Thymus (tissue), 11 donors: ENCODE results near the gene GRM4. TPM values are rescaled to one million over a fixed set of nuclear protein-coding genes. Genes with fewer than 3 reads are reported as not detected.

Source experiments
- DNase-seq, 9 donors: peaks; one replicate each; pipeline ENCODE4 v3.0.0-alpha.2; 2013; ENCODE audit warnings: low spot score in 9 of 9, low read depth in 6 of 9, missing footprints in 1 of 9
- H3K27ac ChIP-seq, 2 donors: one replicate each; pipeline ENCODE4 v1.5.1; 2013; ENCODE audit warnings: control low read depth in 1 of 2, low read depth in 1 of 2, low read length in 1 of 2, mild to moderate bottlenecking in 1 of 2, moderate library complexity in 1 of 2
- H3K27me3 ChIP-seq, 2 donors: one replicate each; pipeline ENCODE4 v1.5.1; 2013; ENCODE audit warnings: low read length in 1 of 2; ENCODE audit not compliant: control insufficient read depth in 2 of 2, insufficient read depth in 1 of 2
- H3K36me3 ChIP-seq, 2 donors: one replicate each; pipeline ENCODE4 v1.5.1; 2013; ENCODE audit warnings: low read length in 1 of 2, mild to moderate bottlenecking in 1 of 2, moderate library complexity in 1 of 2; ENCODE audit not compliant: control insufficient read depth in 2 of 2, insufficient read depth in 2 of 2
- H3K4me1 ChIP-seq, 2 donors: one replicate each; pipeline ENCODE4 v1.5.1; 2013; ENCODE audit warnings: low read length in 2 of 2; ENCODE audit not compliant: control insufficient read depth in 2 of 2, insufficient read depth in 2 of 2
- H3K4me3 ChIP-seq, 2 donors: one replicate each; pipeline ENCODE4 v1.5.1; 2013; ENCODE audit warnings: low read length in 2 of 2, control low read depth in 1 of 2, mild to moderate bottlenecking in 1 of 2
- H3K9me3 ChIP-seq, 2 donors: one replicate each; pipeline ENCODE4 v1.5.1; 2013; ENCODE audit warnings: low read length in 1 of 2, mild to moderate bottlenecking in 1 of 2; ENCODE audit not compliant: control insufficient read depth in 2 of 2, insufficient read depth in 1 of 2
- WGBS: extraction: QIAGEN DNeasy Blood & Tissue Kit; methylation state at CpG from one replicate; pipeline ENCODE4 v1.1.7; 2013; 5-methylcytosine and 5-hydroxymethylcytosine counted together
- polyA plus RNA-seq: library from polyadenylated mRNA; stranded (reverse); fragments of 200-250 nt; gene quantifications from one replicate; pipeline ENCODE4 v1.2.3, GENCODE V29; 2013
- total RNA-seq: library from RNA; stranded (reverse); fragments of 120-200 nt; gene quantifications from one replicate; pipeline ENCODE4 v1.2.4, GENCODE V29; 2013
- donor health status: healthy.

GRM4 gene
- total and polyA plus RNA-seq, 2 donors = 0.14 to 0.27 TPM

- no peak overlapping the region for H3K4me3 ChIP-seq
- no peaks in the 10 kb centered on the region for H3K9me3 ChIP-seq
- no peaks in the 10 kb centered on the region for H3K4me1 ChIP-seq
- H3K27me3 ChIP-seq = peaks cover 0 to 36% of the 10 kb centered on the region in 2 donors
- DNase-seq = no peak
- no peak overlapping the region for H3K27ac ChIP-seq
- WGBS = 95% methylated on average over 1 of the region's 1 CpG
- H3K36me3 ChIP-seq = no peaks in the 10 kb centered on the region
Observed at GRCh38 chr6:33997265-33997664, 148.6 kb downstream of the GRM4 start.

DNA sequence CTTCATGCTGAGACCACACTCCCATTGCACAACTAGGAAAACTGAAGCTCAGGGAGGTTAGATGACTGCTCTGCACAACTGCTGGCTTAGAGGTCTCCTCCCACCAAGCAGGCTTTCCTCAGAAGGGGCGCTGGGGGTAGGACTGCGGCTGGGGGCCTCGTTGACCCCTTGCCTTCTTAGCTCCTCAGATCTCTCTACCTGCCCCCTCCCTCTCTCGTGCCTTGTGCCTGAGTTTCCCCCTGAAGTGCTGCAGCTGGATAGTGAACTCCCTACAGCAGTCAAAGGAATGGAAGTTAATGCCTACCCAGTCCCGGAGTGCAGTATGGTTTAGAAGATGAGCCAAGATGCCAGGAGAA is 149.8 kb downstream of the GRM4 start:
- peaks cover 0 to 34% of the 10 kb centered on the region in 2 donors for H3K27me3 ChIP-seq
- no peaks in the 10 kb centered on the region for H3K4me1 ChIP-seq
- no peak for DNase-seq
- 77% methylated on average over 5 of the region's 5 CpGs for WGBS
- H3K9me3 ChIP-seq = no peaks in the 10 kb centered on the region
- H3K4me3 ChIP-seq = no peak overlapping the region
- H3K36me3 ChIP-seq = no peaks in the 10 kb centered on the region
- H3K27ac ChIP-seq = no peak overlapping the region

- no peak overlapping the region for H3K27ac ChIP-seq
Observed at GRCh38 chr6:33995309-33996119, 150.4 kb downstream of the GRM4 start.

GRCh38 chr6:33994472-33995308 is 151.2 kb downstream of the GRM4 start:
- no peak for DNase-seq
- peaks cover 0 to 30% of the 10 kb centered on the region in 2 donors for H3K27me3 ChIP-seq
- 93% methylated on average over 12 of the region's 12 CpGs for WGBS

More at GRCh38 chr6:33995309-33996119, 150.4 kb downstream of the GRM4 start:
- 77% methylated on average over 9 of the region's 9 CpGs for WGBS
- Histone ChIP-seq H3K27me3 (peaks cover 0 to 34% of the 10 kb centered on the region in 2 donors), H3K4me1 (no peaks in the 10 kb centered on the region), H3K9me3 (no peaks in the 10 kb centered on the region), H3K36me3 (no peaks in the 10 kb centered on the region), H3K4me3 (no peak overlapping the region)
- DNase-seq = no peak

DNA sequence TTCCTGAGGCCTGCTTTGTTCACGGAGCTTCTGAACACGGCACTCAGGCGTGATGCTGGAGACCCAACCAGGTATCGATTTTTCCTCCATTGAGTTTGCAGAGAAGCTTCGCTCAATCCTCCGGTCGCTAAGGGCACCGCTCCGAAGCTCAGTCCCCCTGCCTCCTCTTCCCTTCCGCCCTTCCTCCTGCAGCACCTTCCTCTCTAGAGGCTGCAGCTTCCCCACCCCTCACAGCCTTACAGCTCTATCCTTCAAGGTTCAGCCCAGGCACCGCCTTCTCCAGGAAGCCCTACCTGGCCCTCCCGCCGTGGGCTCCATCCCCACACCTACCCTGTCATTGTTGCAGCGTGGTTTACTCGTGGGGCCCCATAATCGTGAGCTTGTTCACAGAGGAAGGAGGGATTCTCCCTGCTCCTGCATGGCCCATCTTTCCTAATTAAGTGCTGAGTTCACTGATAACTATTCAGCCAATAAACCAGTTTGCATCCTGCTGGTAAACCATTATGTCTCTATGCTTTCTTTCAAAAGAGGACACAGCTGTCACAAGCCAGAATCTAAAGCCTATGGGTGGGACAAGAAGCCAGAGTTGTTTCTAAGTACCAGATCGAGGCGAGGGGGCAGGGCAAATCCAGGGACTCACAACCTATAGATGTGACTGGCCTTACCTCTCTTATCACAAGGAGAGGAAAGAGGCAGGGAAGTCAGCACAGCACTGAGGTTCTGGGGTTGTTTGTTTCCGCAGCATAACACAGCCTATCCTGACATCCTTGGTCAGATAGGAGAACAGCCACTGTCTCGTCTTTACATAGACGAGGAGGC is 152.0 kb downstream of the GRM4 start:
- Histone ChIP-seq H3K9me3 (no peaks in the 10 kb centered on the region), H3K27ac (no peak overlapping the region), H3K27me3 (peaks cover 0 to 32% of the 10 kb centered on the region in 2 donors), H3K4me1 (no peaks in the 10 kb centered on the region), H3K36me3 (no peaks in the 10 kb centered on the region), H3K4me3 (no peak overlapping the region)
- WGBS = 71% methylated on average over 21 of the region's 21 CpGs
- no peak for DNase-seq

More at GRCh38 chr6:33994472-33995308, 151.2 kb downstream of the GRM4 start:
- H3K4me1 ChIP-seq = no peaks in the 10 kb centered on the region
- H3K9me3 ChIP-seq = no peaks in the 10 kb centered on the region
- no peak overlapping the region for H3K27ac ChIP-seq
- no peak overlapping the region for H3K4me3 ChIP-seq
- H3K36me3 ChIP-seq = no peaks in the 10 kb centered on the region

GRCh38 chr6:33993091-33993490 is 152.8 kb downstream of the GRM4 start:
- DNase-seq = no peak
- Histone ChIP-seq H3K9me3 (no peaks in the 10 kb centered on the region), H3K4me1 (no peaks in the 10 kb centered on the region), H3K27ac (no peak overlapping the region), H3K4me3 (no peak overlapping the region), H3K36me3 (no peaks in the 10 kb centered on the region), H3K27me3 (peaks cover 0 to 35% of the 10 kb centered on the region in 2 donors)
- 76% methylated on average over 11 of the region's 11 CpGs for WGBS

- no peaks in the 10 kb centered on the region for H3K4me1 ChIP-seq
- H3K27me3 ChIP-seq = peaks cover 0 to 40% of the 10 kb centered on the region in 2 donors
- no peak overlapping the region for H3K4me3 ChIP-seq
- 97% methylated on average over 13 of the region's 13 CpGs for WGBS
- H3K27ac ChIP-seq = no peak overlapping the region
- H3K9me3 ChIP-seq = no peaks in the 10 kb centered on the region
- no peaks in the 10 kb centered on the region for H3K36me3 ChIP-seq
- DNase-seq = no peak
Observed at GRCh38 chr6:33992191-33992590, 153.7 kb downstream of the GRM4 start.

- no peak for DNase-seq
- Histone ChIP-seq H3K27ac (no peak overlapping the region), H3K4me3 (no peak overlapping the region), H3K36me3 (no peaks in the 10 kb centered on the region), H3K4me1 (no peaks in the 10 kb centered on the region), H3K27me3 (peaks cover 0 to 40% of the 10 kb centered on the region in 2 donors), H3K9me3 (no peaks in the 10 kb centered on the region)
- 97% methylated on average over 4 of the region's 4 CpGs for WGBS
Observed at GRCh38 chr6:33991610-33992009, 154.3 kb downstream of the GRM4 start.
